GM11168 (cell line): ENCODE measurements around the gene EIF4E3.

ENCODE experiments used
- in situ Hi-C: fragments of 300-500 bp; cut with MboI; formaldehyde crosslinking; loops from one replicate; pipeline ENCODE4 v1.12.0; 2022; ENCODE audit warnings: low sequenced_read_pairs; ENCODE audit not compliant: unreplicated experiment

The EIF4E3 gene

DNA sequence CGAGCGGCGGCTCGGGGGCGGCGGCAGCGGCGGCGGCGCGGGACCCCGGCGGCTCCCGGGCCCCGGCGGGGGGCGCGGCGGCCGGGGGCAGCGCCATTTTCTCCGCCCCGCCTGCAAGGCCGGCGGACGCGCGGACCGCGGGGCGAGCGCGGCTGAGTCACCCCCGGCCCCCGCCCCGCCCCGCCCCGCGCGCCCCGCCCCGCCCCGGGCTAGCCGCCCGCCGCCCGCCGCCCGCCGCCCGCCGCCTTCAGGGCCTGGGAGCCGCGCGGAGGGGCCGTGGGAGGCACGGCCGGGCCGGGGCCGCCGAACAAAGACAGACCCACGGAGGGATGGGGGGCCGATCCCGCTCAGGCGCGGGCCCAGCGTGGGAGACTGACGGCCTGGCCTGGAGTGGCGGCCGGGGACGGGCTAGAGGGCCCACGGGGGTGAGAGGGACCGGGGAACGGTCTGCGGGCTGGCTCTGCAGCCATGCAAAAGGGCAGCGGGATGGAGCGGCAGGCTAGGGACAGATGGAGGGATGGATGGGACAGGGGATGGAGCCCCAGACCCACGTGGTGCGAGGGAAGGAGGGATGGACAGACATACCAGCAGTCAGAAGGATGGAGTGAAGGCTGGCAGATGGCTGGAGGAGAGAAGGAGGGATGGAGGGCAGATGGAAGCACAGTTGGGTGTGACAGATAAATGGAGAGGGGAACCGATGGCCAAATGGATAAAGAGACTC, at the start of gene EIF4E3:
Gene EIF4E3, minus strand, starts transcription at position 132 of the 721 bp plus-strand sequence. Its CDS starts 35 bp downstream, at position 97.
- in situ Hi-C loops, result no loop called here

DNA sequence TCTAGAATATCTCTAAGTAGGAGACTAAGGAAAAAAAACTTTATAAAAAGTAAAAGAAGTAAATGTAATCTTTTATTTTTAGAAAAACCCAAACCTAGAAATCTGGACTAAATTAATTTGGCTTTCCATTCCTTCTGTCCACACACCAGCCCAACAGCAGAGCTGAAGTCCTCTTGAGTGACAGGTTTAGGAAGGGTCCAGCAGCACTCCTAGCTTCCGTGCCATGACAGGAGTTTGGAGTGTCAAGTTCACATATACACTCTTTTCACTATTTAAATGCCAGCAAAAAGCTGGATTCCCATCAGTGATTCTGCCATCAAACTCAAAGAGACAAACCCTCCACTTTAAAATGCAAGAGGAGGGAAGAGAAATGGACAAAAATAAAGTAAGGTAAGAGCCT, 46.7 kb upstream of the EIF4E3 start:
- in situ Hi-C loops, result no loop called here

DNA sequence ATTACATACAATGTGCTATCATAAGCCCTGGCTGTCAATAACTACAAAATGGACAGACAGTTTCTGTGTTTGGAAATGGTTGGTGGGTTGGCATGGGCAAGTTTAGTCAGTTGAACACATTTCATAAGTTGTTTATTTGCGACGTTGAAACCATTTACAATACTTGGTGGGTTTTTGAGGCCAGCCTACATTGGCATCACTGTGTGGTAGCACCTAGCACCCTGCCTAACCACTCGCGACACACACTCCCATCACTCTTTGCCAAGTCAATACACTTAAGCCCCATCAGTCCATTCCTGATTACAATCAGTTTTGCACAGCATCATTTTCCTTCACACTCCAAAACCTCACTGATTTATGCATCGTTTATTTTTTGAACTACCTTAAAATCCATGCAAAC, 45.9 kb upstream of the EIF4E3 start:
- in situ Hi-C loops, result no loop called here

- in situ Hi-C loops, result no loop called here
Observed at GRCh38 chr3:71763426-71763825, 38.2 kb upstream of the EIF4E3 start.

DNA sequence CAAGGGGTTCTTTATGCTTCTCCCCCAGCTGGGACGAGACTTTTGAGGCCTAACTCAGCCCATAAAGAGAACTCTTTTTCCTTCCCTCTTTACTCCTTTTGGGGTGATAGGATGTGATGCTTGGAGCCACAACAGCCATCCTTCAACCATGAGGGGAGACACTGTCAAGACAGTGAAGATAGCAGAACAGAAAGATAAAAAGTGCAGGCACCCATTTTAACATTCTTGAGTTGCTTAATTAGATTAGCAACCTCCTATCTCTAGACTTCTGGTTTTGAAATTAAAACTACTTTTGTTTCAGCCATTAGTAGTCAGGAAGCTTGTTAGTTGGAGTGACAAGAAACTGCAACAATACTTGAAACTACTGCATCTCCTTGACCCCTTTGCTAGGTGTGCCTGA, 34.9 kb upstream of the EIF4E3 start:
- in situ Hi-C loops, result no loop called here

DNA sequence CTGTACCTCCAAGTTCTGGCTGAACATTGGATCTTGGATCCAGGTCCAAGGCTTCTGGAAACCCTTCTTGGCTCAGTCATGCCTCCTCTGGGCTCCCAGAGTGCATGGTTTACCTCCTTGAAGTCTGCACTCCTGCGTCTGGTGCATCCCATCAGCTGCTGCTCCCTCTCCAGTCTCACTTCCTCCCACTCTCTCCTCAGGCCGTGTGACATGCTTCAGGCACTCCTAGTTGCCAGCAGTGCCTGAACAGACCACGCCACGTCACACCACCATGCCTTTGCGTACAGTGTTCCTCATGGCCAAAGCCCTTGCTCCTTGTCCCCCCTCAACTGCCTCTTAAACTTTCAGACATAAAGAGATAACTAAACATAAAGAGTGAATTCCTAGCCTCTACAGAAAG, 34.2 kb upstream of the EIF4E3 start:
- in situ Hi-C loops, result no loop called here

- in situ Hi-C loops, result no loop called here
Observed at GRCh38 chr3:71758091-71758490, 32.9 kb upstream of the EIF4E3 start.

DNA sequence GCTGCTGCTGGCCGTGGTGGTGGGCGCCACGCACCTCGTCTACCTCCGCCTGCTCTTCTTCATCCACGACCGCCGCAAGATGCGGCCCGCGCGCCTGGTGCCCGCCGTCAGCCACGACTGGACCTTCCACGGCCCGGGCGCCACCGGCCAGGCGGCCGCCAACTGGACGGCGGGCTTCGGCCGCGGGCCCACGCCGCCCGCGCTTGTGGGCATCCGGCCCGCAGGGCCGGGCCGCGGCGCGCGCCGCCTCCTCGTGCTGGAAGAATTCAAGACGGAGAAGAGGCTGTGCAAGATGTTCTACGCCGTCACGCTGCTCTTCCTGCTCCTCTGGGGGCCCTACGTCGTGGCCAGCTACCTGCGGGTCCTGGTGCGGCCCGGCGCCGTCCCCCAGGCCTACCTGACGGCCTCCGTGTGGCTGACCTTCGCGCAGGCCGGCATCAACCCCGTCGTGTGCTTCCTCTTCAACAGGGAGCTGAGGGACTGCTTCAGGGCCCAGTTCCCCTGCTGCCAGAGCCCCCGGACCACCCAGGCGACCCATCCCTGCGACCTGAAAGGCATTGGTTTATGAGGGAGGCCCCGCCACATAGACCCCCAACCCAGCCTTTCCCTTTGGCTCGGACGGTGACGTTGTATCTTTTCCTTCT, 29.5 kb upstream of the EIF4E3 start:
- in situ Hi-C loops, result no loop called here

DNA sequence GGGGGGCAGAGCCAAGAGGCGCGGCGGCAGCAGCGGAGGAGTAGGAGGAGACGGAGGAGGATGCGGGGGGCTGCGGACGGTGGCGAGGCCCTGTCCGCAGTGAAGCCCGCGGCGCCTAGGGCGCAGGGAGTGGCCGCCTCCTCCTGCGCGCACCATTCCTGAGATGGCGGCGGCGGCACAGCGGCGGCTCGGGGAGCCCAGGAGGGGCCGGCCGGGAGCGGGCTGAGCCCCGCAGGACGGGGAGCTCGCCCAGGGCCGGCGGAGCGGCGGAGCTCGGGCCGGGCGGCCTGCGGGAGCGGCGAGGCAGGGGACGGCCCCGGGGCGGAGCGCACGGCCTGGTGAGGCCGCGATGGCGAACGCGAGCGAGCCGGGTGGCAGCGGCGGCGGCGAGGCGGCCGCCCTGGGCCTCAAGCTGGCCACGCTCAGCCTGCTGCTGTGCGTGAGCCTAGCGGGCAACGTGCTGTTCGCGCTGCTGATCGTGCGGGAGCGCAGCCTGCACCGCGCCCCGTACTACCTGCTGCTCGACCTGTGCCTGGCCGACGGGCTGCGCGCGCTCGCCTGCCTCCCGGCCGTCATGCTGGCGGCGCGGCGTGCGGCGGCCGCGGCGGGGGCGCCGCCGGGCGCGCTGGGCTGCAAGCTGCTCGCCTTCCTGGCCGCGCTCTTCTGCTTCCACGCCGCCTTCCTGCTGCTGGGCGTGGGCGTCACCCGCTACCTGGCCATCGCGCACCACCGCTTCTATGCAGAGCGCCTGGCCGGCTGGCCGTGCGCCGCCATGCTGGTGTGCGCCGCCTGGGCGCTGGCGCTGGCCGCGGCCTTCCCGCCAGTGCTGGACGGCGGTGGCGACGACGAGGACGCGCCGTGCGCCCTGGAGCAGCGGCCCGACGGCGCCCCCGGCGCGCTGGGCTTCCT, 28.8 kb upstream of the EIF4E3 start, which contains the start of gene GPR27:
Gene GPR27, plus strand, starts transcription at position 155 of the 909 bp plus-strand sequence. Its CDS starts 195 bp downstream, at position 350.
- in situ Hi-C loops, result no loop called here

DNA sequence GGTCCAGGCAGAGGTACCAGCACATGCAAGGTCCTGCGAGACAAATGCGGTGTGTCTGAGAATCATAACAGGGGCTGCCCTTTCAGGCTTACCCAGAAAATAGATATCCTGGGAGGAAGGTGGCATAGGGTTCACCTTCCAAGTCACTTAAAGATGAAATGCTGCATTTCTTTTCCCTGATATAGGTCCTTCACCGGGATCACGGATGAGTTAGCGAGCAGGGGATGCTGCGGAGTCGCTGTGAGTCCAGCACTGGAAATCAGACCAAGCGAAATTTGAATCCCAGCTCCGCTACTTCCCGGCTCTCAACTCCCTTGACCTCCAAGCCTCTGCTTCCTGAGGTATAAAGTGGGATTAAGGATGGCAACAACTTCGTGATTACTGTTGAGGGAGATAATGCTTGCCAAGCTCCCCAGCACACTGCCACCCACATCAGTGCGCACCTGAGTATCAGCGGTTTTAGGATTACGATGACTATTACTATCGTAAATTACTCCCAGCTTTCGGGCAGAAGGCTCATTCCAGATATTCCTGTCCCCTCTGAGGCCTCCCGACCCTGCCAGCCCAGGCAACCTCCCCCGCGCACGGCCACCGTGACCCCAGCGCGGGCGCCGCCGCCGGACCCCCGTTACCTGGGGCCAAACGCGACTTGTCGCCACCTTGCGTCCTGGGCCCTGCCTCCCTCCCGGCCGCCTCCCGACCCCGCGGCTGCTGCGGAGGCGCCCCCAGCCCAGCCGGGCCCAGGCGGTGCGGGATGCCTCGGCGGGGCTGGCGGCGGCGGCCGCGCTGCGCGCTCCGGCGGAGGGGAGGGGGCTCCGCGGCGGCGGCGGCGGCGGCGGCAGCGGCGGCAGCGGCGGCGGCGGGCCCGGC, 27.9 kb upstream of the EIF4E3 start:
- in situ Hi-C loops, result no loop called here

GRCh38 chr3:71751602-71752001, 26.4 kb upstream of the EIF4E3 start:
- in situ Hi-C loops, result no loop called here

- in situ Hi-C loops, result no loop called here
Observed at GRCh38 chr3:71744738-71745137, 19.5 kb upstream of the EIF4E3 start.

- in situ Hi-C loops, result no loop called here
Observed at GRCh38 chr3:71742621-71743020, 17.4 kb upstream of the EIF4E3 start.

GRCh38 chr3:71734881-71735280, 9.7 kb upstream of the EIF4E3 start:
- in situ Hi-C loops, result loop anchor here (10.0 kb wide), 2 partner anchors 120 to 1100 kb away; no protein-coding TSS in a partner anchor

DNA sequence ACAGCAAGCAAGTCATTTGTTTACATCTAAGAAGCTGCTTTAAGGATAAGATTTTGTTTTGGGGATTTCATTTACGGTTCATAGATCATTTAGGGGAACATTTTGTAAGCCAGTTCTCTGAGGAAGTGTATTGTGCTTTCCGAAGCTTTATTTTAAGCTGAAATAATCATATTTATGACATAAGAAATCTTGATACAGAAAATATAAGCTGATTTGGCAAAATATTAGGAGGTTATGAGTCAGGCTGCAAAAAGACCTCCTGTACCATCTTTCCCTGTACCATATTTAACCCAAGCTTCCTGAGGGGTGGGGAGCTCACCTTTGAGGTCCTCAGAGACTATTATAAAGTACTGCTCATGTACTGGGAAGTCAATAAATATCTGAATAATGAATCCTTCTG, 8.1 kb upstream of the EIF4E3 start:
- in situ Hi-C loops, result loop anchor here (10.0 kb wide), 2 partner anchors 121 to 1101 kb away; no protein-coding TSS in a partner anchor

GRCh38 chr3:71732637-71733036, 7.4 kb upstream of the EIF4E3 start:
- in situ Hi-C loops, result loop anchor here (10.0 kb wide), 2 partner anchors 122 to 1102 kb away; no protein-coding TSS in a partner anchor

DNA sequence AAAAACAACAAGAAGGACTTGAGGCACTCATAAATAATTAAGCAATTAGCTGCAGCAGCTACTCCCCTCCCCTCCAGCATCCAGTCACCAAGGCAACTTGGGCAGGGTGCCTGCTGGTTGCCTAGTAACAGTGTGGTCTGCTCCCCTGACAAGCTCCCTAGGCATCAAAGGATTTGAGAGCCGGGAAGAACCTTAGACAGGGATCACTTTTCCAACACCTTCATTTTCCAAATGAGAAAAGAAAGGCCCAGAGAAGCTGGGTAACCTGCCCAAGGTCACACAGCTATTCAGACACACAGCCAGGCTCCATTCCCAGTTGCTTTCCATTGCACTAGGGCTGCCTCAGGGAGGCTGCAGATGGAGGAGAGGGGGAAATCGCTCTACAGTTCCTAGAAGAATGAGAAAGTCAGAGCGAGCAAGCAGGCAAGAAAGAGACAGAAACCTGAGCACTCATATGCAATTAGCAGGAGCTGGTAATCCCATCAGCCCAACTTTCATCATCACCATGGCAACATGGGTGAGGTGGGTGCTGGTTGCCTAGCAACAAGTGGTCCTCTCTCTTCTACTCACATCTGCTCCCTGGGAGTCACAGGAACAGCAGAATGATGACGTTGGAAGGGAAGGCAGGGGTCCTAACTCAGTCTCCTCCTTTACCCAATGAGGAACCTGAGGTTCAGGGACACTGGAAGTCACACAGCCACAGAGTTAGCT, 3.6 kb upstream of the EIF4E3 start:
- in situ Hi-C loops, result no loop called here

DNA sequence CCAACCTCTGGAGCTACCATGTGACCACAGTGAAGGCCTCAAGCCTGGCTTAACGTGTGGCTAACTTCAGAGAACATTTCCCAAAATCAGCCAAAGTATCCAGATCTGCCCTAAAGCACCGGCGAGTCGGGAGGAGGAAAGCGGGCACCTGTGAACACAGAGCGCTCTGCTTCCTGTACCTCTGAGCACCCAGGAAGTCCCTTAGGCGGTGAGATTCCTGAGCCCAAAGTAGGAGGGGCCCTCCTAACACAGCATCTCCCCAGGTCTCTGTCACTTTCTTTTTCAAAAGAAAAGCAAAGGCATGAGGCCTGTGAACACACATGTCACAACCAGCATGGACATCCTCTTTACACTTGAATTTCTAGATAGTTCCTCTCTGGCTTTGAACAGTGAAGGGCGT, 944 bp upstream of the EIF4E3 start:
- in situ Hi-C loops, result no loop called here
